AG04450 (cell line): ENCODE results near the gene RNF126. TPM values are rescaled to one million over a fixed set of nuclear protein-coding genes. Genes with fewer than 3 reads are reported as not detected.

Experiments used
- CTCF ChIA-PET: fragments of 300-600, 350-600 bp; formaldehyde crosslinking; extraction: SDS; loops from one replicate; lab custom pipeline; 2022; ENCODE audit warnings: antibody characterized with exemption, inconsistent platforms; lab: Charles Lee
- POLR2A ChIA-PET: fragments of 350-600 bp; formaldehyde crosslinking; extraction: SDS; loops from one replicate; lab custom pipeline; 2021; ENCODE audit warnings: antibody characterized with exemption, inconsistent platforms; lab: Yijun Ruan, JAX
- DNase-seq: peaks from one replicate; pipeline ENCODE4 v3.0.0-alpha.2; 2011; ENCODE audit warnings: low read depth, low spot score
- H3K27ac ChIP-seq: one replicate; pipeline ENCODE4 v1.5.1; 2012; ENCODE audit warnings: low read depth, low read length, control low read depth
- H3K27me3 ChIP-seq: one replicate; pipeline ENCODE4 v1.6.0; 2012; ENCODE audit warnings: low read length; ENCODE audit not compliant: control insufficient read depth, insufficient read depth
- H3K4me3 ChIP-seq: 2 replicates; pipeline ENCODE4 v1.5.1; 2011; ENCODE audit warnings: mild to moderate bottlenecking, low read depth, low read length, control low read depth
- H3K9me3 ChIP-seq: 2 replicates; pipeline ENCODE4 v1.5.1; 2012; ENCODE audit warnings: low read length; ENCODE audit not compliant: control insufficient read depth, insufficient read depth
- polyA plus RNA-seq: library from polyadenylated mRNA; depleted of rRNA; stranded (reverse); fragments of >200 nt; gene quantifications from 2 replicates; pipeline ENCODE4 v1.2.3, GENCODE V29; 2011
- TF ChIP-seq, protein P1 (sequence below): IDR thresholded peaks from 2 replicates; pipeline ENCODE4 v1.5.1; 2011; ENCODE audit warnings: low read depth, low read length, control low read depth, inconsistent platforms

The RNF126 gene
- polyA plus RNA-seq, 1 experiment: 1.7 TPM

DNA sequence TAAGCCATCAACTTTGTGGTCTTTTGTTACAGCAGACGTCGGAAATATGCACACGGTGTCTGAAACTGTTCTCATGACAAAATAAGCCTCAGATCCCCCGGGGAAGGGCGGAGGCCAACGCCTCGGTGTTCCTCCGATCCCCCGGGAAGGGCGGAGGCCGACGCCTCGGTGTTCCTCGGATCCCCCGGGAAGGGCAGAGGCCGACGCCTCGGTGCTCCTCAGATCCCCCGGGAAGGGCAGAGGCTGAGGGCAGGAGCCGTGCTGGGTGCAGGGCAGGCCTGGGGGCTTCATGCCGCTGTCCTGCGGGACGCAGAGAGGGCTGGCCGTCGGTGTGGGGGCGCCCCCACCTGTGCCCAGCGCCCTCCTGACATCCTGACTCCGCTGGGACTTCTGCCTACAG lies 18.7 kb downstream of the RNF126 start:
- ChIA-PET POLR2A (no interaction called here), CTCF (no interaction called here)
- H3K27ac ChIP-seq: no peak overlapping the region
- TF ChIP-seq, protein P1, sequence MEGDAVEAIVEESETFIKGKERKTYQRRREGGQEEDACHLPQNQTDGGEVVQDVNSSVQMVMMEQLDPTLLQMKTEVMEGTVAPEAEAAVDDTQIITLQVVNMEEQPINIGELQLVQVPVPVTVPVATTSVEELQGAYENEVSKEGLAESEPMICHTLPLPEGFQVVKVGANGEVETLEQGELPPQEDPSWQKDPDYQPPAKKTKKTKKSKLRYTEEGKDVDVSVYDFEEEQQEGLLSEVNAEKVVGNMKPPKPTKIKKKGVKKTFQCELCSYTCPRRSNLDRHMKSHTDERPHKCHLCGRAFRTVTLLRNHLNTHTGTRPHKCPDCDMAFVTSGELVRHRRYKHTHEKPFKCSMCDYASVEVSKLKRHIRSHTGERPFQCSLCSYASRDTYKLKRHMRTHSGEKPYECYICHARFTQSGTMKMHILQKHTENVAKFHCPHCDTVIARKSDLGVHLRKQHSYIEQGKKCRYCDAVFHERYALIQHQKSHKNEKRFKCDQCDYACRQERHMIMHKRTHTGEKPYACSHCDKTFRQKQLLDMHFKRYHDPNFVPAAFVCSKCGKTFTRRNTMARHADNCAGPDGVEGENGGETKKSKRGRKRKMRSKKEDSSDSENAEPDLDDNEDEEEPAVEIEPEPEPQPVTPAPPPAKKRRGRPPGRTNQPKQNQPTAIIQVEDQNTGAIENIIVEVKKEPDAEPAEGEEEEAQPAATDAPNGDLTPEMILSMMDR: no peak
- no peak overlapping the region for H3K4me3 ChIP-seq
- peaks cover 4% of the 10 kb centered on the region; the same call in 1 of the 2 replicates for H3K9me3 ChIP-seq
- DNase-seq: no peak
- no peaks in the 10 kb centered on the region for H3K27me3 ChIP-seq

DNA sequence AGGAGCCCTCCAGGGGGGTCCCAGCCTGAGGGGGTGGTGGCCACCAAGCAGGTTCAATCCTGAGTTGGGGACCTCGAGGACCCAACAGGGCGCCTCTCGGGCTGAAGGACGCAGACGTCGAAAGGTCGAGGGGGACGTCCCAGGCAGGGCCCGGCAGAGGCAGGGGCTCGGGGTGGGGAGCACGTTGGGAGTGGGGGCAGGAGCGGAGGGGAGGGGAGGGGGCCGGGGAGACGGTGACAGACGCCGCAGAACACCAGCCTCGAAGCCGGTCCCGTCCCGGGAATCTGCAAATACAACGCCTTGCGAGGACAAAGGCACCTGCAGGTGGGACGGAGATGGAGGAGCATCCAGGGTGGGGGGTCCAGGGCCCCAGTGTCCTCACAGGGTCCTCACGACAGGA lies 19.3 kb downstream of the RNF126 start:
- Histone ChIP-seq H3K27me3 (no peaks in the 10 kb centered on the region), H3K4me3 (no peak overlapping the region), H3K27ac (no peak overlapping the region), H3K9me3 (peaks cover 4% of the 10 kb centered on the region; the same call in 1 of the 2 replicates)
- POLR2A ChIA-PET: no interaction called here
- CTCF ChIA-PET: no interaction called here
- TF ChIP-seq, protein P1: no peak
- DNase-seq: no peak

DNA sequence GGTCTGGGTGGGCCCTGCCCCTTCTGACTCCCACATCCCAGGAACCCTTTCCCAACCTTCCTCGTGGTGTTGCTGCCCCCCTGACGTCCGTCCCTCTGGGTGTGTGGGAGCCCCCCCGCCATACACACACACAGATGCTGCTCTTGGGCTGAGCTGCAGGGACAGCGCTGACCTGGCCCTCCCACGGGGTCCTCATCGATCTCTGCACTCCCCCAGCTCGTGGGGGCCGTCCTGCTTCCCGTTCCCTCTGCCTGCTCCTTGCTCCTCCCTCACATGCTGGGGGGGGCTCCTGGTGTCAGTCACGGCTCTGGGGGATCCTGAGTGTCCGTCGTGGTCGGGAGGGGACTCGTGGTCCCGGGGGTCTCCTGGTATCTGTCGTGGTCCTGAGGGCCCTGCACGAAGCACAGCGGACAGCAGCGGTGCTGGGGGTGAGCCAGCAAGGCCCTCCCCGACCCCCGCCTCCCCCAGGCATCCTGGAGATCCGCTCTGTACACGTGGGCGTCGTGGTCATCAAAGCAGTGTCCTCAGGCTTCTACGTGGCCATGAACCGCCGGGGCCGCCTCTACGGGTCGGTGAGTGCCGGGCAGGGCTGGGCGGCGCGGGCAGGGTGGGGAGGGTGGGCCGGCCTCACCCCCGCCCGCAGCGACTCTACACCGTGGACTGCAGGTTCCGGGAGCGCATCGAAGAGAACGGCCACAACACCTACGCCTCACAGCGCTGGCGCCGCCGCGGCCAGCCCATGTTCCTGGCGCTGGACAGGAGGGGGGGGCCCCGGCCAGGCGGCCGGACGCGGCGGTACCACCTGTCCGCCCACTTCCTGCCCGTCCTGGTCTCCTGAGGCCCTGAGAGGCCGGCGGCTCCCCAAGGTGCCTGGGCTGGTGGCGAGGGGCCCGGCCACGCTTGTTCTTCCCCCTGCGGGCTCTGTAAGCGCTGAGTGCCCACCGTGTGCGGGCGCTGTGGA lies 20.0 kb downstream of the RNF126 start:
- ChIA-PET CTCF (no interaction called here), POLR2A (no interaction called here)
- H3K27me3 ChIP-seq: no peaks in the 10 kb centered on the region
- TF ChIP-seq, protein P1: no peak
- DNase-seq: no peak
- H3K9me3 ChIP-seq: peaks cover 4% of the 10 kb centered on the region; the same call in 1 of the 2 replicates
- H3K4me3 ChIP-seq: no peak overlapping the region
- no peak overlapping the region for H3K27ac ChIP-seq

DNA sequence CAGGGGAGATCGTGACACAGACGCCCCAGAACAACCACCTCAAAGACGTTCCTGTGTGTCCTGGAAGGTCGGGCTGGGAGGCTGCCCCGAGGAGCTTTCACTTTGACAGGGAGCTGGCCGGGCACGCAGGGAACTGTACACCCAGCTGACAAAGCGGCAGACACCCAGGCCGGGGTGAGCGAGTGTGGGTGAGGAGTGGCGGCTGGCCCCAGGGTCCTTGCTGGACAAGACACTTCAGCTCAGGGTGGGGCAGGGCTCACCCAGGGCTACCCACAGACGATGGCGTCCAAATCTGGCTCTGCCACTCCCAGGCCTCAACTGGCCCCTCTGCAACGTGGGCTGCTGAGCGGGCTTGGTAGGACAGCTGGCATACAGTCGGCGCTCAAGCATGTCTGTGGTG lies 21.3 kb downstream of the RNF126 start:
- ChIA-PET CTCF (no interaction called here), POLR2A (no interaction called here)
- peaks cover 4% of the 10 kb centered on the region; the same call in 1 of the 2 replicates for H3K9me3 ChIP-seq
- no peak for DNase-seq
- TF ChIP-seq, protein P1: no peak
- H3K27me3 ChIP-seq: no peaks in the 10 kb centered on the region
- H3K4me3 ChIP-seq: no peak overlapping the region
- no peak overlapping the region for H3K27ac ChIP-seq

DNA sequence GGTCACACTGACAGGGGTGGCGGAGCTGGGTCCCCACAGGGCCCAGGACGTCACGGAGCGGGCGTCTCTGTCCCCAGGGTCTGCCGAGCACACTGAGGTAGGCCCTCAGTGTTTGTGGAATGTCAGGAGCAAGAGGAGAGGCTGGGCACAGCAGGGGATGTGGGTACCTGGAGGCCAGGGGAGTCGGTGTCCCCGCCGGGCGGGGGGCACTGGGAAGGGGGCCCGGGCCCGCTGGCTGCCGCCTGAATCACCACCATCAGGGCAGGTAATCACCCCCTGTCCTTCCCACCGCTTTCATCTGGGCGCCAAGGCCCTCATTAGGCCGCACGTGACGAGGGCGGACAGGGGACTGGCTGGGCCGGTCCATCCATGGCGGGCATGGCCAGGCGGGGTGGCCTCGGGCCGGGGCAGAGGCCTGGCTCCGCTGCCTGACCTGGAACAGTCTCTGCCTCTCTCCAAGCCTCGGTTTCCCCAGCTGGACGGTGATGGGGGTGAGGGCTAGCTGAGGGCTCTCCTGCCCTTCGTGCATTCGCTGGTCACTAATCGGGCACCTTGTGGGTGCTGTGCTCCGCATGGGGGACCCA lies 22.3 kb downstream of the RNF126 start:
- Histone ChIP-seq H3K27me3 (no peaks in the 10 kb centered on the region), H3K9me3 (peaks cover 2% of the 10 kb centered on the region; the same call in 1 of the 2 replicates), H3K4me3 (no peak overlapping the region), H3K27ac (no peak overlapping the region)
- DNase-seq: no peak
- ChIA-PET CTCF (no interaction called here), POLR2A (no interaction called here)
- TF ChIP-seq, protein P1: no peak
